RWPE2 (cell line): ENCODE data around the gene ERVK3-1.
A peak's percentile ranks its signal among the peaks of the same experiment; 100 is the strongest.

Experiments
- ATAC-seq: fragments of 200-7000 bp; cut with Tn5 transposase; 3 replicates; pipeline ENCODE4 v1.9.1; 2021; ENCODE audit warnings: low read depth
- DNase-seq: peaks from one replicate; pipeline ENCODE4 v3.0.0-alpha.2; 2020; ENCODE audit warnings: low spot score
- H3K27ac ChIP-seq: fragments of 450-650 bp; 2 replicates; pipeline ENCODE4 v1.5.1; 2017; ENCODE audit warnings: mild to moderate bottlenecking; ENCODE audit not compliant: poor library complexity, severe bottlenecking
- H3K27me3 ChIP-seq: fragments of 250-450 bp; sonication (Bioruptor Pico); 2 replicates; pipeline ENCODE4 v1.5.1; 2021; ENCODE audit warnings: mild to moderate bottlenecking, moderate library complexity; ENCODE audit not compliant: insufficient read depth, poor library complexity, severe bottlenecking
- H3K36me3 ChIP-seq: fragments of 250-450 bp; sonication (Bioruptor Pico); 2 replicates; pipeline ENCODE4 v1.5.1; 2020; ENCODE audit warnings: low read depth, mild to moderate bottlenecking, moderate library complexity
- H3K4me1 ChIP-seq: fragments of 250-450 bp; sonication (Bioruptor Pico); 2 replicates; pipeline ENCODE4 v1.5.1; 2021; ENCODE audit warnings: mild to moderate bottlenecking, moderate library complexity; ENCODE audit not compliant: insufficient read depth, poor library complexity, severe bottlenecking
- H3K4me3 ChIP-seq: fragments of 250-450 bp; sonication (Bioruptor Pico); 2 replicates; pipeline ENCODE4 v1.5.1; 2021; ENCODE audit warnings: mild to moderate bottlenecking, moderate library complexity; ENCODE audit not compliant: severe bottlenecking
- H3K9me3 ChIP-seq: fragments of 250-450 bp; sonication (Bioruptor Pico); 2 replicates; pipeline ENCODE4 v1.5.1; 2021; ENCODE audit warnings: mild to moderate bottlenecking, moderate library complexity; ENCODE audit not compliant: severe bottlenecking
- TF ChIP-seq, protein P1 (sequence below): fragments of 450-650 bp; IDR thresholded peaks from one replicate; pipeline ENCODE4 v1.5.1; 2017; ENCODE audit warnings: mild to moderate bottlenecking, moderate library complexity; ENCODE audit not compliant: poor library complexity, severe bottlenecking

The ERVK3-1 gene

GRCh38 chr19:58311345-58311865 lies 6.2 kb downstream of the ERVK3-1 start:
- Histone ChIP-seq H3K36me3 (peaks cover 84% of the 10 kb centered on the region), H3K4me3 (no peak overlapping the region), H3K9me3 (no peaks in the 10 kb centered on the region), H3K27ac (no peak overlapping the region), H3K27me3 (no peaks in the 10 kb centered on the region), H3K4me1 (no peaks in the 10 kb centered on the region)
- DNase-seq (no peak), ATAC-seq (no peak)
- TF ChIP-seq, protein P1, sequence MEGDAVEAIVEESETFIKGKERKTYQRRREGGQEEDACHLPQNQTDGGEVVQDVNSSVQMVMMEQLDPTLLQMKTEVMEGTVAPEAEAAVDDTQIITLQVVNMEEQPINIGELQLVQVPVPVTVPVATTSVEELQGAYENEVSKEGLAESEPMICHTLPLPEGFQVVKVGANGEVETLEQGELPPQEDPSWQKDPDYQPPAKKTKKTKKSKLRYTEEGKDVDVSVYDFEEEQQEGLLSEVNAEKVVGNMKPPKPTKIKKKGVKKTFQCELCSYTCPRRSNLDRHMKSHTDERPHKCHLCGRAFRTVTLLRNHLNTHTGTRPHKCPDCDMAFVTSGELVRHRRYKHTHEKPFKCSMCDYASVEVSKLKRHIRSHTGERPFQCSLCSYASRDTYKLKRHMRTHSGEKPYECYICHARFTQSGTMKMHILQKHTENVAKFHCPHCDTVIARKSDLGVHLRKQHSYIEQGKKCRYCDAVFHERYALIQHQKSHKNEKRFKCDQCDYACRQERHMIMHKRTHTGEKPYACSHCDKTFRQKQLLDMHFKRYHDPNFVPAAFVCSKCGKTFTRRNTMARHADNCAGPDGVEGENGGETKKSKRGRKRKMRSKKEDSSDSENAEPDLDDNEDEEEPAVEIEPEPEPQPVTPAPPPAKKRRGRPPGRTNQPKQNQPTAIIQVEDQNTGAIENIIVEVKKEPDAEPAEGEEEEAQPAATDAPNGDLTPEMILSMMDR: no peak

- DNase-seq (no peak), ATAC-seq (no peak)
- H3K27ac ChIP-seq: no peak overlapping the region
- H3K9me3 ChIP-seq: no peaks in the 10 kb centered on the region
- TF ChIP-seq, protein P1: no peak
- no peaks in the 10 kb centered on the region for H3K27me3 ChIP-seq
- H3K4me3 ChIP-seq: no peak overlapping the region
- peaks cover 46% of the 10 kb centered on the region for H3K36me3 ChIP-seq
- no peaks in the 10 kb centered on the region for H3K4me1 ChIP-seq
Measured at GRCh38 chr19:58315580-58315979, 10.4 kb downstream of the ERVK3-1 start.

DNA sequence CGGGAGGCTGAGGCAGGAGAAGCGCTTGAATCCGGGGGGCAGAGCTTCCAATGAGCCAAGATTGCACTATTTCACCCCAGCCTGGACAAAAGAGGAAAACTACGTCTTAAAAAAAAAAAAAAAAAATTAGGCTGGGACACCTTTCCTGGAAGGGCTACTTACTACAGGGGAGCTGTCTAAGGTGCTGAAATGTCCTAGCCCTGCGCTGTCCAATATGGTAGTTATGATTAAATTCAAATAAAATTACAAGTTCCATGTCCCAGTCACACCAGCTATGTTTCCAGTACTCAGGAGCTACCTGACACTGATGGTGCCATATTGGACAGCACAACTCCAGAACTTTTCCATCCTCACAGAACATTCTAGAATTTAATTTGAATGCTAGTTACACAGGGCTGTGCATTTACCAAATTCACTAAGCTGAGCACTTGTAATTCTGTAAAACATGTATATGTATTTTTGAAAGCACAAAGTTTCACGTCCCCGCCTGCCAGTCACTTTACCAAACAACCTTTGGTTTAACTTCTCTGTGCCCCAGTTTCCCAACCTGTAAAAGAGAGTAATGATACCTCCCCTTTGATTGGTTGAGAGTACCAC lies 12.4 kb downstream of the ERVK3-1 start:
- ATAC-seq: peak; percentile 37; the same call in 1 of the 3 replicates
- TF ChIP-seq, protein P1: no peak
- DNase-seq: no peak
- no peak overlapping the region for H3K4me3 ChIP-seq
- no peaks in the 10 kb centered on the region for H3K27me3 ChIP-seq
- no peaks in the 10 kb centered on the region for H3K4me1 ChIP-seq
- H3K27ac ChIP-seq: no peak overlapping the region
- H3K36me3 ChIP-seq: peaks cover 27% of the 10 kb centered on the region
- no peaks in the 10 kb centered on the region for H3K9me3 ChIP-seq

- Histone ChIP-seq H3K27ac (no peak overlapping the region), H3K27me3 (no peaks in the 10 kb centered on the region), H3K9me3 (no peaks in the 10 kb centered on the region), H3K4me1 (no peaks in the 10 kb centered on the region), H3K4me3 (no peak overlapping the region), H3K36me3 (peaks cover 20% of the 10 kb centered on the region)
- ATAC-seq: no peak
- TF ChIP-seq, protein P1: no peak
- no peak for DNase-seq
Measured at GRCh38 chr19:58318297-58318696, 13.1 kb downstream of the ERVK3-1 start.

GRCh38 chr19:58319241-58319640 lies 14.1 kb downstream of the ERVK3-1 start:
- no peak; the same call in 2 of the 3 replicates for ATAC-seq
- Histone ChIP-seq H3K4me3 (no peak overlapping the region), H3K4me1 (no peaks in the 10 kb centered on the region), H3K27ac (no peak overlapping the region), H3K27me3 (no peaks in the 10 kb centered on the region), H3K36me3 (peaks cover 11% of the 10 kb centered on the region), H3K9me3 (no peaks in the 10 kb centered on the region)
- no peak for DNase-seq
- TF ChIP-seq, protein P1: no peak
